ENCODE results near the gene CLSTN2. TPM values are rescaled to one million over a fixed set of nuclear protein-coding genes. Genes with fewer than 3 reads are reported as not detected.
A peak's percentile ranks its signal among the peaks of the same experiment; 100 is the strongest.

Gene CLSTN2
- total RNA-seq, 1 donor from 2014 or later, result 11.8 TPM

GRCh38 chr3:139994891-139995290 is 59.9 kb downstream of the CLSTN2 start:
- no peak for FAIRE-seq
- DNase-seq (ENCODE audit: low spot score in 2 of 2), result no peak

- DNase-seq (ENCODE audit: low spot score in 2 of 2) (no peak), FAIRE-seq (no peak)
Measured at GRCh38 chr3:140004271-140004670, 69.3 kb downstream of the CLSTN2 start.

GRCh38 chr3:140006331-140006730 is 71.3 kb downstream of the CLSTN2 start:
- no peak for FAIRE-seq
- DNase-seq (ENCODE audit: low spot score in 2 of 2), result no peak

- no peak for FAIRE-seq
- no peak for DNase-seq (ENCODE audit: low spot score in 2 of 2)
Measured at GRCh38 chr3:140007081-140007480, 72.1 kb downstream of the CLSTN2 start.

GRCh38 chr3:140007911-140008869 is 73.2 kb downstream of the CLSTN2 start:
- FAIRE-seq (peak; percentile 68), DNase-seq (ENCODE audit: low spot score in 2 of 2) (no peak)

GRCh38 chr3:140010391-140010790 is 75.4 kb downstream of the CLSTN2 start:
- FAIRE-seq (no peak), DNase-seq (ENCODE audit: low spot score in 2 of 2) (no peak)

- FAIRE-seq (no peak), DNase-seq (ENCODE audit: low spot score in 2 of 2) (no peak)
Measured at GRCh38 chr3:140011086-140011485, 76.1 kb downstream of the CLSTN2 start.

GRCh38 chr3:140011611-140012277 is 76.8 kb downstream of the CLSTN2 start:
- FAIRE-seq, result no peak
- DNase-seq (ENCODE audit: low spot score in 2 of 2), result no peak

- peak in 1 of 2 donors; percentile 25 for DNase-seq (ENCODE audit: low spot score in 2 of 2)
- FAIRE-seq, result no peak
Measured at GRCh38 chr3:140013220-140013619, 78.2 kb downstream of the CLSTN2 start.

GRCh38 chr3:140014831-140015495 is 80.0 kb downstream of the CLSTN2 start:
- no peak for FAIRE-seq
- no peak for DNase-seq (ENCODE audit: low spot score in 2 of 2)

- FAIRE-seq, result no peak
- no peak for DNase-seq (ENCODE audit: low spot score in 2 of 2)
Measured at GRCh38 chr3:140015741-140016140, 80.8 kb downstream of the CLSTN2 start.

- FAIRE-seq, result no peak
- DNase-seq (ENCODE audit: low spot score in 2 of 2), result no peak
Measured at GRCh38 chr3:140018556-140018955, 83.6 kb downstream of the CLSTN2 start.

GRCh38 chr3:140019946-140020345 is 85.0 kb downstream of the CLSTN2 start:
- FAIRE-seq, result no peak
- no peak for DNase-seq (ENCODE audit: low spot score in 2 of 2)

GRCh38 chr3:140020541-140020940 is 85.6 kb downstream of the CLSTN2 start:
- DNase-seq (ENCODE audit: low spot score in 2 of 2), result no peak
- FAIRE-seq, result no peak

GRCh38 chr3:140021269-140021668 is 86.3 kb downstream of the CLSTN2 start:
- no peak for DNase-seq (ENCODE audit: low spot score in 2 of 2)
- FAIRE-seq, result no peak

- no peak for FAIRE-seq
- DNase-seq (ENCODE audit: low spot score in 2 of 2), result peak in 1 of 2 donors; percentile 29
Measured at GRCh38 chr3:140022066-140022770, 87.2 kb downstream of the CLSTN2 start.

- FAIRE-seq (no peak), DNase-seq (ENCODE audit: low spot score in 2 of 2) (peak in 1 of 2 donors; percentile 20)
Measured at GRCh38 chr3:140023616-140024530, 88.9 kb downstream of the CLSTN2 start.

GRCh38 chr3:140031170-140031569 is 96.2 kb downstream of the CLSTN2 start:
- no peak for DNase-seq (ENCODE audit: low spot score in 2 of 2)
- no peak for FAIRE-seq

GRCh38 chr3:140034058-140034457 is 99.1 kb downstream of the CLSTN2 start:
- DNase-seq (ENCODE audit: low spot score in 2 of 2) (no peak), FAIRE-seq (no peak)
